HG03565 (cell line): ENCODE measurements around the gene NR6A1.

Experiments
- ATAC-seq: cut with Tn5 transposase; IDR thresholded peaks from one replicate; pipeline ENCODE4 v1.9.1; 2021; ENCODE audit warnings: mild to moderate bottlenecking, moderate library complexity; ENCODE audit not compliant: unreplicated experiment

NR6A1 gene

GRCh38 chr9:124797343-124798103, 26.4 kb upstream of the NR6A1 start:
- ATAC-seq = no peak

GRCh38 chr9:124795881-124796431, 24.8 kb upstream of the NR6A1 start:
- no peak for ATAC-seq

- no peak for ATAC-seq
Observed at GRCh38 chr9:124794902-124795491, 23.9 kb upstream of the NR6A1 start.

- no peak for ATAC-seq
Observed at GRCh38 chr9:124793015-124793541, 22.0 kb upstream of the NR6A1 start.

GRCh38 chr9:124792257-124793014, 21.3 kb upstream of the NR6A1 start:
- ATAC-seq = no peak

- ATAC-seq = no peak
Observed at GRCh38 chr9:124790801-124791505, 19.8 kb upstream of the NR6A1 start.

GRCh38 chr9:124790301-124790700, 19.2 kb upstream of the NR6A1 start:
- no peak for ATAC-seq

GRCh38 chr9:124789531-124789930, 18.4 kb upstream of the NR6A1 start:
- ATAC-seq = no peak

- ATAC-seq = no peak
Observed at GRCh38 chr9:124788542-124789217, 17.6 kb upstream of the NR6A1 start.

GRCh38 chr9:124786881-124787573, 15.9 kb upstream of the NR6A1 start:
- ATAC-seq = no peak

- no peak for ATAC-seq
Observed at GRCh38 chr9:124784509-124784908, 13.4 kb upstream of the NR6A1 start.

- ATAC-seq = no peak
Observed at GRCh38 chr9:124783830-124784229, 12.7 kb upstream of the NR6A1 start.

- no peak for ATAC-seq
Observed at GRCh38 chr9:124782661-124783574, 11.8 kb upstream of the NR6A1 start.

GRCh38 chr9:124781967-124782660, 11.0 kb upstream of the NR6A1 start:
- ATAC-seq = no peak

- ATAC-seq = no peak
Observed at GRCh38 chr9:124780757-124781151, 9.6 kb upstream of the NR6A1 start.

GRCh38 chr9:124780060-124780756, 9.1 kb upstream of the NR6A1 start:
- no peak for ATAC-seq

GRCh38 chr9:124779368-124780059, 8.4 kb upstream of the NR6A1 start:
- ATAC-seq = no peak
